Keratinocyte (primary cell): Measurements from ENCODE around the gene OSGEPL1. TPM values are rescaled to one million over a fixed set of nuclear protein-coding genes. Genes with fewer than 3 reads are reported as not detected.
A peak's percentile ranks its signal among the peaks of the same experiment; 100 is the strongest.

Source experiments
- DNase-seq: peaks from one replicate; pipeline ENCODE4 v3.0.0-alpha.2; 2011; ENCODE audit warnings: low read depth, missing footprints, low spot score
- FAIRE-seq: peaks from 2 replicates; lab custom pipeline; 2011; peaks lifted over from hg19 to GRCh38; lab: Jason Lieb, UNC
- H2AFZ ChIP-seq: 2 replicates; pipeline ENCODE4 v1.6.0; 2012; ENCODE audit warnings: low read length, control low read depth, inconsistent platforms; ENCODE audit not compliant: control insufficient read depth
- H3K27ac ChIP-seq: 2 replicates; pipeline ENCODE4 v1.5.1; 2011; ENCODE audit warnings: low read length; ENCODE audit not compliant: control insufficient read depth, insufficient read depth
- H3K27me3 ChIP-seq: 3 replicates; pipeline ENCODE4 v1.6.0; 2011; ENCODE audit warnings: low read length; ENCODE audit not compliant: control insufficient read depth, insufficient read depth; ENCODE audit errors: extremely low read depth
- H3K36me3 ChIP-seq, 2 experiments: 2 replicates in 1 of 2; 3 replicates in 1 of 2; pipeline ENCODE4 v1.5.1; 2011; ENCODE audit warnings: low read length in 2 of 2, mild to moderate bottlenecking in 1 of 2; ENCODE audit not compliant: control insufficient read depth in 2 of 2, insufficient read depth in 2 of 2; ENCODE audit errors: extremely low read depth in 1 of 2
- H3K4me1 ChIP-seq: 3 replicates; pipeline ENCODE4 v1.5.1; 2011; ENCODE audit warnings: low read length; ENCODE audit not compliant: control insufficient read depth, insufficient read depth; ENCODE audit errors: extremely low read depth
- H3K4me2 ChIP-seq: 3 replicates; pipeline ENCODE4 v1.6.0; 2011; ENCODE audit warnings: low read depth, low read length; ENCODE audit not compliant: control insufficient read depth, insufficient read depth; ENCODE audit errors: extremely low read depth
- H3K4me3 ChIP-seq, 3 experiments: fragments of 200-600 bp in 1 of 3; sonication (generic) in 1 of 3; 2 replicates in 2 of 3; 3 replicates in 1 of 3; pipeline ENCODE4 v1.5.1; 2011 to 2016; ENCODE audit warnings: low read length in 3 of 3, mild to moderate bottlenecking in 3 of 3, control low read depth in 2 of 3, inconsistent platforms in 1 of 3, low read depth in 1 of 3, mixed read lengths in 1 of 3, mixed run types in 1 of 3, moderate library complexity in 1 of 3; ENCODE audit not compliant: control insufficient read depth in 2 of 3, insufficient read depth in 2 of 3; ENCODE audit errors: extremely low read depth in 1 of 3
- H3K79me2 ChIP-seq: 2 replicates; pipeline ENCODE4 v1.6.0; 2012; ENCODE audit warnings: low read length; ENCODE audit not compliant: control insufficient read depth, insufficient read depth
- H3K9ac ChIP-seq: 3 replicates; pipeline ENCODE4 v1.6.0; 2011; ENCODE audit warnings: low read length; ENCODE audit not compliant: control insufficient read depth, insufficient read depth; ENCODE audit errors: extremely low read depth
- H3K9me1 ChIP-seq: 3 replicates; pipeline ENCODE4 v1.6.0; 2011; ENCODE audit warnings: low read length; ENCODE audit not compliant: control insufficient read depth, insufficient read depth; ENCODE audit errors: extremely low read depth
- H3K9me3 ChIP-seq: 2 replicates; pipeline ENCODE4 v1.5.1; 2012; ENCODE audit warnings: low read depth, low read length; ENCODE audit not compliant: control insufficient read depth
- H4K20me1 ChIP-seq: 3 replicates; pipeline ENCODE4 v1.6.0; 2011; ENCODE audit warnings: low read length; ENCODE audit not compliant: control insufficient read depth, insufficient read depth; ENCODE audit errors: extremely low read depth
- EZH2 ChIP-seq: IDR thresholded peaks from one replicate; pipeline ENCODE4 v1.6.1; 2012; ENCODE audit warnings: inconsistent platforms, mild to moderate bottlenecking, low read length, moderate library complexity
- dilution Hi-C: fragments of 300-500 bp; cut with MboI; formaldehyde crosslinking; loops from one replicate; pipeline ENCODE4 v1.7.0; 2020; ENCODE audit warnings: low sequenced_read_pairs; ENCODE audit not compliant: extremely low pct_ligation_motif_present
- polyA plus RNA-seq, 5 experiments: library from polyadenylated mRNA; depleted of rRNA in 3 of 5; stranded (reverse) in 3 of 5; stranded (forward) in 1 of 5; unstranded in 1 of 5; fragments of >200 nt; gene quantifications; 1 replicate in 1 of 5; 2 replicates in 3 of 5; 3 replicates in 1 of 5; pipeline versions ENCODE4 v1.2.1 to v1.2.3, GENCODE V29; 2011 to 2012; ENCODE audit warnings: missing spikeins in 2 of 5, low read depth in 1 of 5, low replicate concordance in 1 of 5
- TF ChIP-seq, protein P1 (sequence below), 3 experiments: IDR thresholded peaks in 1 of 3; conservative IDR thresholded peaks in 1 of 3; optimal IDR thresholded peaks in 1 of 3; 2 replicates in 2 of 3; 3 replicates in 1 of 3; pipeline versions ENCODE3 to v1.5.1; 2011; ENCODE audit warnings: low read length in 3 of 3, mild to moderate bottlenecking in 3 of 3, moderate library complexity in 2 of 3, control low read depth in 1 of 3, inconsistent platforms in 1 of 3; ENCODE audit not compliant: insufficient read depth in 2 of 3; ENCODE audit errors: extremely low read depth in 1 of 3

OSGEPL1 gene
- polyA plus RNA-seq, 1 donor (not counting 4 experiments of a cell fraction or from before 2014, with no cell fraction given), result 12.0 TPM

DNA sequence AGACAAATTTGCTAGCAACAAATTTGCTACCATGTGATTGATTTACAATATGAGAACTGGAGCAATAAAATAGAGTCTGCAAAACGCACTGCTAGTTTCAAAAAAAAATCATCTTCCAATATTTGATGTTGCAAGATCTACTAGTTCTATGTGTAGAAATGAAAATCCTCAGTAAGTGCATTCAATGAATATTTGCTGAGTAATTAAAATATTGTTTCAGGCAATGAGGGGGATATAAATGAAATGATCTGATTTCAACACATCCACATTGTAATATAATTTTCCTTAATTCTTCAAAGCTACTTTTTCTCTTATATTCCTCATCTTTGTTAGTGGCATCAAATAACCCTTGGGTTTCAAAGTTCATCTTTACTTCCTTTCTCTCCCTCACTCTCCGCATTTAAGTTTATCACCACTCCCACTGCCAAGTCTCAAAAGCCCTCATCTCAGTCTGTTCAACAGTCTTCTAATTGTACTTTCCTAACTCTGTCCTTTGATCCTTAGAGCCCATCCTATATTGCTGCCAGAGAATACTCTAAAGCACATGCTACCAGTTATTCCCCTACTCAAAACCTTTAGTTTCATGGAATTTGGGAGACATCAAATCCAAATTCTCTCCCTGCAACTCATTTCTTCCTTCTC, 6.2 kb downstream of the OSGEPL1 start:
- no peak overlapping the region for H3K27ac ChIP-seq
- DNase-seq (no peak), FAIRE-seq (no peak)
- no peaks in the 10 kb centered on the region for H3K9me1 ChIP-seq
- H3K79me2 ChIP-seq, result peaks cover 1% of the 10 kb centered on the region
- H2AFZ ChIP-seq, result no peak overlapping the region
- no peak overlapping the region for H3K4me3 ChIP-seq
- no peak overlapping the region for H3K4me2 ChIP-seq
- no peaks in the 10 kb centered on the region for H3K9me3 ChIP-seq
- dilution Hi-C loops, result no loop called here
- H4K20me1 ChIP-seq, result no peaks in the 10 kb centered on the region
- peaks cover 2 to 4% of the 10 kb centered on the region in 2 experiments for H3K36me3 ChIP-seq
- no peak for TF ChIP-seq EZH2
- TF ChIP-seq, protein P1, sequence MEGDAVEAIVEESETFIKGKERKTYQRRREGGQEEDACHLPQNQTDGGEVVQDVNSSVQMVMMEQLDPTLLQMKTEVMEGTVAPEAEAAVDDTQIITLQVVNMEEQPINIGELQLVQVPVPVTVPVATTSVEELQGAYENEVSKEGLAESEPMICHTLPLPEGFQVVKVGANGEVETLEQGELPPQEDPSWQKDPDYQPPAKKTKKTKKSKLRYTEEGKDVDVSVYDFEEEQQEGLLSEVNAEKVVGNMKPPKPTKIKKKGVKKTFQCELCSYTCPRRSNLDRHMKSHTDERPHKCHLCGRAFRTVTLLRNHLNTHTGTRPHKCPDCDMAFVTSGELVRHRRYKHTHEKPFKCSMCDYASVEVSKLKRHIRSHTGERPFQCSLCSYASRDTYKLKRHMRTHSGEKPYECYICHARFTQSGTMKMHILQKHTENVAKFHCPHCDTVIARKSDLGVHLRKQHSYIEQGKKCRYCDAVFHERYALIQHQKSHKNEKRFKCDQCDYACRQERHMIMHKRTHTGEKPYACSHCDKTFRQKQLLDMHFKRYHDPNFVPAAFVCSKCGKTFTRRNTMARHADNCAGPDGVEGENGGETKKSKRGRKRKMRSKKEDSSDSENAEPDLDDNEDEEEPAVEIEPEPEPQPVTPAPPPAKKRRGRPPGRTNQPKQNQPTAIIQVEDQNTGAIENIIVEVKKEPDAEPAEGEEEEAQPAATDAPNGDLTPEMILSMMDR (optimal IDR thresholded peaks at IDR 0.05 in 1 of 3, IDR thresholded peaks at IDR 0.05 in 1 of 3, conservative IDR thresholded peaks at IDR 0.05 in 1 of 3; ENCODE audit: extremely low read depth in 1 of 3, insufficient read depth in 2 of 3, low read length in 3 of 3), result no peak
- no peak overlapping the region for H3K9ac ChIP-seq
- H3K4me1 ChIP-seq, result peaks cover 5% of the 10 kb centered on the region
- no peaks in the 10 kb centered on the region for H3K27me3 ChIP-seq

DNA sequence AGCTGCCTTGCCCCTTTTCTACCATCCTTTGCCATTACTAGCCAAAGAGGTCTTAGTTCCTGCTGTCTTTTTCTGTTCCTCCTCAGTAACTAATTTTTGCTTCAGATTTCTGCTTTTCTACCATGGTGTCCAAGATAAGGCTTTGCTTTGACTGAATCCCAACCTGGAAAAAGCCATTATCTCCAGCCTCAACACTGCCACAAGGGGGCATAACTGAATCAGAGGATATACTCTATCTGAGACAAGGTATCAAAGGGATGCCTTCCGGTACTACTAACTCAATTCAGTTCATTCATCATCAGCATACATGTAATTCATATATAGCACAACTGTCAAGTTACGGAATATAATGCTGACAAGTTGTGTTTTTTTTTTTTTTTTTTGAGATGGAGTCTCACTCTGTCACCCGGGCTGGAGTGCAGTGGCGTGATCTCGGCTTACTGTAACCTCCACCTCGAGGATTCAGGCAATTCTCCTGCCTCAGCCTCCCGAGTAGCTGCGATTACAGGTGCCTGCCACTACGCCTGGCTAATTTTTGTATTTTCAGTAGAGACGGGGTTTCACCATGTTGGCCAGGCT, 11.4 kb downstream of the OSGEPL1 start:
- peaks cover 2 to 8% of the 10 kb centered on the region in 2 experiments for H3K36me3 ChIP-seq
- H3K4me2 ChIP-seq, result no peak overlapping the region
- no peak overlapping the region for H2AFZ ChIP-seq
- no peak overlapping the region for H3K27ac ChIP-seq
- dilution Hi-C loops, result no loop called here
- H3K9me1 ChIP-seq, result no peaks in the 10 kb centered on the region
- no peak overlapping the region for H3K4me3 ChIP-seq
- no peaks in the 10 kb centered on the region for H3K27me3 ChIP-seq
- FAIRE-seq (peak; percentile 56), DNase-seq (no peak)
- no peaks in the 10 kb centered on the region for H3K79me2 ChIP-seq
- H4K20me1 ChIP-seq, result no peaks in the 10 kb centered on the region
- H3K9me3 ChIP-seq, result no peaks in the 10 kb centered on the region
- H3K9ac ChIP-seq, result no peak overlapping the region
- H3K4me1 ChIP-seq, result no peaks in the 10 kb centered on the region
- no peak for TF ChIP-seq EZH2
- TF ChIP-seq, protein P1 (optimal IDR thresholded peaks at IDR 0.05 in 1 of 3, IDR thresholded peaks at IDR 0.05 in 1 of 3, conservative IDR thresholded peaks at IDR 0.05 in 1 of 3; ENCODE audit: extremely low read depth in 1 of 3, insufficient read depth in 2 of 3, low read length in 3 of 3), result peak; percentile 65 to 78 (median 67)
